Measurements from ENCODE around the gene OSBPL10. TPM values are rescaled to one million over a fixed set of nuclear protein-coding genes. Genes with fewer than 3 reads are reported as not detected.
A peak's percentile ranks its signal among the peaks of the same experiment; 100 is the strongest.

The OSBPL10 gene
- total RNA-seq, 2 donors from 2014 or later, result 4.2 to 8.2 TPM

- Histone ChIP-seq H3K4me1 (peaks cover 0 to 35% of the 10 kb centered on the region in 2 donors), H3K4me3 (no peak overlapping the region), H3K36me3 (no peaks in the 10 kb centered on the region), H3K27ac (no peak overlapping the region), H3K9me3 (peaks cover 6 to 10% of the 10 kb centered on the region in 2 donors), H3K27me3 (no peaks in the 10 kb centered on the region)
- no peak for TF ChIP-seq CTCF (IDR thresholded peaks at IDR 0.05)
- DNase-seq (ENCODE audit: low spot score), result no peak
Observed at GRCh38 chr3:31955581-31955980, 25.5 kb downstream of the OSBPL10 start.

GRCh38 chr3:31953636-31954035 is 27.4 kb downstream of the OSBPL10 start:
- no peak overlapping the region for H3K4me3 ChIP-seq
- H3K27me3 ChIP-seq, result no peaks in the 10 kb centered on the region
- peaks cover 6 to 18% of the 10 kb centered on the region in 2 donors for H3K9me3 ChIP-seq
- DNase-seq (ENCODE audit: low spot score), result no peak
- no peaks in the 10 kb centered on the region for H3K36me3 ChIP-seq
- no peak for TF ChIP-seq CTCF (IDR thresholded peaks at IDR 0.05)
- no peak overlapping the region for H3K27ac ChIP-seq
- peaks cover 0 to 20% of the 10 kb centered on the region in 2 donors for H3K4me1 ChIP-seq

GRCh38 chr3:31953091-31953490 is 28.0 kb downstream of the OSBPL10 start:
- Histone ChIP-seq H3K27me3 (no peaks in the 10 kb centered on the region), H3K4me1 (peaks cover 0 to 15% of the 10 kb centered on the region in 2 donors), H3K4me3 (no peak overlapping the region), H3K27ac (no peak overlapping the region), H3K9me3 (peaks cover 6 to 18% of the 10 kb centered on the region in 2 donors), H3K36me3 (no peaks in the 10 kb centered on the region)
- no peak for TF ChIP-seq CTCF (IDR thresholded peaks at IDR 0.05)
- DNase-seq (ENCODE audit: low spot score), result no peak

GRCh38 chr3:31952205-31952604 is 28.9 kb downstream of the OSBPL10 start:
- H3K4me3 ChIP-seq, result no peak overlapping the region
- H3K27ac ChIP-seq, result no peak overlapping the region
- TF ChIP-seq CTCF (IDR thresholded peaks at IDR 0.05), result no peak
- peaks cover 0 to 6% of the 10 kb centered on the region in 2 donors for H3K4me1 ChIP-seq
- peaks cover 6 to 18% of the 10 kb centered on the region in 2 donors for H3K9me3 ChIP-seq
- H3K36me3 ChIP-seq, result no peaks in the 10 kb centered on the region
- no peaks in the 10 kb centered on the region for H3K27me3 ChIP-seq
- no peak for DNase-seq (ENCODE audit: low spot score)

- DNase-seq (ENCODE audit: low spot score), result no peak
- TF ChIP-seq CTCF (IDR thresholded peaks at IDR 0.05), result no peak
- no peak overlapping the region for H3K4me3 ChIP-seq
- peaks cover 0 to 15% of the 10 kb centered on the region in 2 donors for H3K4me1 ChIP-seq
- no peaks in the 10 kb centered on the region for H3K36me3 ChIP-seq
- H3K9me3 ChIP-seq, result peaks cover 0 to 9% of the 10 kb centered on the region in 2 donors
- no peak overlapping the region for H3K27ac ChIP-seq
- H3K27me3 ChIP-seq, result no peaks in the 10 kb centered on the region
Observed at GRCh38 chr3:31948280-31948679, 32.8 kb downstream of the OSBPL10 start.

- Histone ChIP-seq H3K36me3 (no peaks in the 10 kb centered on the region), H3K27me3 (no peaks in the 10 kb centered on the region), H3K27ac (peak overlapping the region in 1 of 2 donors; percentile 3), H3K4me1 (peaks cover 0 to 15% of the 10 kb centered on the region in 2 donors), H3K4me3 (no peak overlapping the region), H3K9me3 (peaks cover 0 to 9% of the 10 kb centered on the region in 2 donors)
- TF ChIP-seq CTCF (IDR thresholded peaks at IDR 0.05), result no peak
- DNase-seq (ENCODE audit: low spot score), result no peak
Observed at GRCh38 chr3:31947671-31948091, 33.4 kb downstream of the OSBPL10 start.

Measured in right atrium auricular region (tissue), 2 donors.